DND-41 (cell line): ENCODE results near the gene ZNF503.

ENCODE experiments used
- ATAC-seq: fragments of 200-7000 bp; cut with Tn5 transposase; 3 replicates; pipeline ENCODE4 v1.9.1; 2021; ENCODE audit warnings: low read depth; ENCODE audit not compliant: insufficient read depth
- DNase-seq: peaks from one replicate; pipeline ENCODE4 v3.0.0-alpha.2; 2020
- H2AFZ ChIP-seq: 2 replicates; pipeline ENCODE4 v1.6.0; 2012; ENCODE audit warnings: low read depth, low read length
- H3K27ac ChIP-seq: 2 replicates; pipeline ENCODE4 v1.5.1; 2012; ENCODE audit warnings: low read length, inconsistent platforms
- H3K27me3 ChIP-seq: fragments of 200-600 bp; sonication (generic); 2 replicates; pipeline ENCODE4 v1.6.0; 2012; ENCODE audit warnings: low read length, mild to moderate bottlenecking, inconsistent platforms; ENCODE audit not compliant: insufficient read depth, poor library complexity
- H3K36me3 ChIP-seq: 2 replicates; pipeline ENCODE4 v1.5.1; 2012; ENCODE audit warnings: low read length, inconsistent platforms; ENCODE audit not compliant: insufficient read depth
- H3K4me1 ChIP-seq: 2 replicates; pipeline ENCODE4 v1.5.1; 2012; ENCODE audit warnings: mild to moderate bottlenecking, low read length; ENCODE audit not compliant: insufficient read depth
- H3K4me2 ChIP-seq: 2 replicates; pipeline ENCODE4 v1.6.0; 2012; ENCODE audit warnings: mild to moderate bottlenecking, moderate library complexity, low read length, inconsistent platforms; ENCODE audit not compliant: insufficient read depth
- H3K4me3 ChIP-seq, 2 experiments: fragments of 200-600 bp in 1 of 2; shearing (Covaris generic) in 1 of 2; 2 replicates each; pipeline ENCODE4 v1.5.1; 2012 to 2016; ENCODE audit warnings: inconsistent platforms in 2 of 2, low read length in 2 of 2, mild to moderate bottlenecking in 2 of 2, low read depth in 1 of 2, moderate library complexity in 1 of 2
- H3K79me2 ChIP-seq: 2 replicates; pipeline ENCODE4 v1.6.0; 2012; ENCODE audit warnings: low read length, inconsistent platforms; ENCODE audit not compliant: insufficient read depth
- H3K9ac ChIP-seq: 2 replicates; pipeline ENCODE4 v1.6.0; 2012; ENCODE audit warnings: low read depth, mild to moderate bottlenecking, inconsistent platforms, low read length, moderate library complexity
- H3K9me3 ChIP-seq: 2 replicates; pipeline ENCODE4 v1.5.1; 2012; ENCODE audit warnings: low read length, moderate library complexity, mild to moderate bottlenecking, inconsistent platforms; ENCODE audit not compliant: insufficient read depth, severe bottlenecking
- H4K20me1 ChIP-seq: 2 replicates; pipeline ENCODE4 v1.6.0; 2012; ENCODE audit warnings: low read length; ENCODE audit not compliant: insufficient read depth
- CTCF ChIP-seq: IDR thresholded peaks from 2 replicates; pipeline ENCODE4 v1.5.1; 2012; ENCODE audit warnings: borderline replicate concordance, low read length, moderate library complexity, mild to moderate bottlenecking; ENCODE audit not compliant: poor library complexity, severe bottlenecking; ENCODE audit errors: extremely low read depth
- EZH2 ChIP-seq: IDR thresholded peaks from 3 replicates; pipeline ENCODE4 v1.6.1; 2012; ENCODE audit warnings: borderline replicate concordance, low read depth, mild to moderate bottlenecking, moderate library complexity, low read length, inconsistent platforms; ENCODE audit not compliant: severe bottlenecking

Gene ZNF503

GRCh38 chr10:75418712-75419111 is 17.1 kb upstream of the ZNF503 start:
- Histone ChIP-seq H3K4me2 (no peak overlapping the region), H3K27me3 (no peaks in the 10 kb centered on the region), H3K9ac (no peak overlapping the region), H3K36me3 (no peaks in the 10 kb centered on the region), H2AFZ (no peak overlapping the region), H4K20me1 (no peaks in the 10 kb centered on the region), H3K27ac (no peak overlapping the region), H3K79me2 (no peaks in the 10 kb centered on the region), H3K9me3 (no peaks in the 10 kb centered on the region), H3K4me3 (no peak overlapping the region), H3K4me1 (no peaks in the 10 kb centered on the region)
- no peak for ATAC-seq
- TF ChIP-seq EZH2: no peak
- no peak for TF ChIP-seq CTCF
- DNase-seq: no peak

GRCh38 chr10:75418293-75418692 is 16.7 kb upstream of the ZNF503 start:
- peaks cover 3% of the 10 kb centered on the region for H3K27me3 ChIP-seq
- H3K79me2 ChIP-seq: no peaks in the 10 kb centered on the region
- no peaks in the 10 kb centered on the region for H3K4me1 ChIP-seq
- ATAC-seq (no peak), DNase-seq (no peak)
- H4K20me1 ChIP-seq: no peaks in the 10 kb centered on the region
- H3K36me3 ChIP-seq: no peaks in the 10 kb centered on the region
- H3K9me3 ChIP-seq: no peaks in the 10 kb centered on the region
- H3K9ac ChIP-seq: no peak overlapping the region
- H2AFZ ChIP-seq: no peak overlapping the region
- no peak overlapping the region for H3K4me2 ChIP-seq
- H3K4me3 ChIP-seq: no peak overlapping the region
- TF ChIP-seq CTCF: no peak
- TF ChIP-seq EZH2: no peak
- H3K27ac ChIP-seq: no peak overlapping the region

GRCh38 chr10:75417522-75417927 is 16.0 kb upstream of the ZNF503 start:
- H3K27me3 ChIP-seq: peaks cover 3% of the 10 kb centered on the region
- no peaks in the 10 kb centered on the region for H3K9me3 ChIP-seq
- H3K27ac ChIP-seq: no peak overlapping the region
- H3K4me2 ChIP-seq: no peak overlapping the region
- H2AFZ ChIP-seq: no peak overlapping the region
- H4K20me1 ChIP-seq: no peaks in the 10 kb centered on the region
- H3K4me3 ChIP-seq: no peak overlapping the region
- ATAC-seq (no peak), DNase-seq (no peak)
- no peaks in the 10 kb centered on the region for H3K79me2 ChIP-seq
- no peaks in the 10 kb centered on the region for H3K36me3 ChIP-seq
- H3K4me1 ChIP-seq: no peaks in the 10 kb centered on the region
- no peak overlapping the region for H3K9ac ChIP-seq
- TF ChIP-seq EZH2: no peak
- no peak for TF ChIP-seq CTCF

- Histone ChIP-seq H4K20me1 (no peaks in the 10 kb centered on the region), H3K4me2 (no peak overlapping the region), H3K79me2 (no peaks in the 10 kb centered on the region), H3K4me1 (no peaks in the 10 kb centered on the region), H3K9ac (no peak overlapping the region), H3K27me3 (peaks cover 6% of the 10 kb centered on the region), H3K4me3 (no peak overlapping the region), H3K9me3 (no peaks in the 10 kb centered on the region), H3K27ac (no peak overlapping the region), H3K36me3 (no peaks in the 10 kb centered on the region), H2AFZ (no peak overlapping the region)
- no peak for ATAC-seq
- TF ChIP-seq EZH2: no peak
- no peak for TF ChIP-seq CTCF
- no peak for DNase-seq
These were observed 13.0 kb upstream of the ZNF503 start for GRCh38 chr10:75414527-75414926.
